Measurements from ENCODE around the gene PPP1R16B.

PPP1R16B gene

GRCh38 chr20:38855356-38855755 is 49.9 kb downstream of the PPP1R16B start:
- no peaks in the 10 kb centered on the region for H3K9me3 ChIP-seq (ENCODE audit: low read length)
- TF ChIP-seq CTCF (IDR thresholded peaks at IDR 0.05; ENCODE audit: low read length) (no peak), EZH2 (IDR thresholded peaks at IDR 0.05; ENCODE audit: borderline replicate concordance, low read length) (no peak)
- H3K9ac ChIP-seq (ENCODE audit: low read length) = no peak overlapping the region
- no peaks in the 10 kb centered on the region for H4K20me1 ChIP-seq (ENCODE audit: insufficient read depth, low read length)
- peaks cover 8% of the 10 kb centered on the region for H3K79me2 ChIP-seq (ENCODE audit: insufficient read depth, low read length)
- H3K27ac ChIP-seq (ENCODE audit: low read depth, low read length, poor library complexity, severe bottlenecking) = peak overlapping the region; percentile 65
- peaks cover 67% of the 10 kb centered on the region for H3K4me1 ChIP-seq (ENCODE audit: insufficient read depth, low read length, severe bottlenecking)
- no peak overlapping the region for H3K4me3 ChIP-seq (ENCODE audit: low read depth, low read length, poor library complexity, severe bottlenecking)
- peaks cover 34% of the 10 kb centered on the region for H3K36me3 ChIP-seq (ENCODE audit: insufficient read depth, low read length)
- no peak overlapping the region for H3K4me2 ChIP-seq (ENCODE audit: low read length)
- no peaks in the 10 kb centered on the region for H3K27me3 ChIP-seq (ENCODE audit: insufficient read depth, low read length)
- no peaks in the 10 kb centered on the region for H3K9me2 ChIP-seq (ENCODE audit: low read depth, low read length)
- no peak overlapping the region for H2AFZ ChIP-seq (ENCODE audit: low read length)
- no peaks in the 10 kb centered on the region for H3F3A ChIP-seq (ENCODE audit: insufficient read depth, low read length)

GRCh38 chr20:38856570-38856969 is 51.1 kb downstream of the PPP1R16B start:
- 0 out of 2 replicates have a peak, but pooled peaks cover 4% of the 10 kb centered on the region for H3F3A ChIP-seq (ENCODE audit: insufficient read depth, low read length)

GRCh38 chr20:38857703-38858102 is 52.2 kb downstream of the PPP1R16B start:
- no peaks in the 10 kb centered on the region for H4K20me1 ChIP-seq (ENCODE audit: insufficient read depth, low read length)
- peak overlapping the region; percentile 92 for H3K27ac ChIP-seq (ENCODE audit: low read depth, low read length, poor library complexity, severe bottlenecking)
- TF ChIP-seq CTCF (IDR thresholded peaks at IDR 0.05; ENCODE audit: low read length) (no peak), EZH2 (IDR thresholded peaks at IDR 0.05; ENCODE audit: borderline replicate concordance, low read length) (no peak)
- H3K9me3 ChIP-seq (ENCODE audit: low read length) = no peaks in the 10 kb centered on the region
- no peaks in the 10 kb centered on the region for H3K27me3 ChIP-seq (ENCODE audit: insufficient read depth, low read length)
- no peak overlapping the region; the same call in 1 of the 2 replicates for H3K4me2 ChIP-seq (ENCODE audit: low read length)
- peaks cover 6% of the 10 kb centered on the region; the same call in 1 of the 2 replicates for H3K79me2 ChIP-seq (ENCODE audit: insufficient read depth, low read length)
- no peak overlapping the region for H3K9ac ChIP-seq (ENCODE audit: low read length)
- 0 out of 2 replicates have a peak, but pooled peaks cover 4% of the 10 kb centered on the region for H3F3A ChIP-seq (ENCODE audit: insufficient read depth, low read length)
- no peak overlapping the region for H2AFZ ChIP-seq (ENCODE audit: low read length)
- H3K4me1 ChIP-seq (ENCODE audit: insufficient read depth, low read length, severe bottlenecking) = peaks cover 91% of the 10 kb centered on the region
- H3K36me3 ChIP-seq (ENCODE audit: insufficient read depth, low read length) = peaks cover 20% of the 10 kb centered on the region
- no peak overlapping the region for H3K4me3 ChIP-seq (ENCODE audit: low read depth, low read length, poor library complexity, severe bottlenecking)
- H3K9me2 ChIP-seq (ENCODE audit: low read depth, low read length) = no peaks in the 10 kb centered on the region

More at GRCh38 chr20:38856570-38856969, 51.1 kb downstream of the PPP1R16B start:
- no peak overlapping the region for H3K4me3 ChIP-seq (ENCODE audit: low read depth, low read length, poor library complexity, severe bottlenecking)
- TF ChIP-seq CTCF (IDR thresholded peaks at IDR 0.05; ENCODE audit: low read length) (no peak), EZH2 (IDR thresholded peaks at IDR 0.05; ENCODE audit: borderline replicate concordance, low read length) (no peak)
- no peaks in the 10 kb centered on the region for H3K9me3 ChIP-seq (ENCODE audit: low read length)
- no peaks in the 10 kb centered on the region for H3K9me2 ChIP-seq (ENCODE audit: low read depth, low read length)
- H2AFZ ChIP-seq (ENCODE audit: low read length) = no peak overlapping the region
- H3K79me2 ChIP-seq (ENCODE audit: insufficient read depth, low read length) = peaks cover 6% of the 10 kb centered on the region
- H3K9ac ChIP-seq (ENCODE audit: low read length) = peak overlapping the region; percentile 36; the same call in 1 of the 2 replicates
- peaks cover 30% of the 10 kb centered on the region for H3K36me3 ChIP-seq (ENCODE audit: insufficient read depth, low read length)
- no peaks in the 10 kb centered on the region for H4K20me1 ChIP-seq (ENCODE audit: insufficient read depth, low read length)
- H3K4me1 ChIP-seq (ENCODE audit: insufficient read depth, low read length, severe bottlenecking) = peaks cover 79% of the 10 kb centered on the region
- peak overlapping the region; percentile 9; the same call in 1 of the 2 replicates for H3K4me2 ChIP-seq (ENCODE audit: low read length)
- peak overlapping the region; percentile 92 for H3K27ac ChIP-seq (ENCODE audit: low read depth, low read length, poor library complexity, severe bottlenecking)
- H3K27me3 ChIP-seq (ENCODE audit: insufficient read depth, low read length) = no peaks in the 10 kb centered on the region

Measured in OCI-LY1 (cell line).